Activated naive CD4-positive, alpha-beta T cell treated with anti-CD3 and anti-CD28 coated beads, Interleukin-2, amount 50 U/mL, for 72 hours (primary cell): Measurements from ENCODE around the gene IL20. TPM values are rescaled to one million over a fixed set of nuclear protein-coding genes. Genes with fewer than 3 reads are reported as not detected.

Experiments used
- ATAC-seq, 2 donors: fragments of 150-1000 bp; cut with Tn5 transposase; 2 replicates each; pipeline ENCODE4 v1.10.0; 2021; ENCODE audit warnings: mild to moderate bottlenecking in 2 of 2, moderate library complexity in 2 of 2
- DNase-seq, 2 donors: peaks; one replicate each; pipeline ENCODE4 v3.0.0; 2021 to 2022; ENCODE audit warnings: low spot score in 2 of 2
- H3K27ac Mint-ChIP-seq, 2 donors: one replicate each; pipeline ENCODE4 v1.8.0; 2022; ENCODE audit warnings: mild to moderate bottlenecking in 2 of 2, mixed read lengths in 2 of 2
- H3K36me3 Mint-ChIP-seq, 2 donors: one replicate each; pipeline ENCODE4 v1.8.0; 2022; ENCODE audit warnings: mixed read lengths in 2 of 2
- H3K9me3 Mint-ChIP-seq, 2 donors: one replicate each; pipeline ENCODE4 v1.8.0; 2022; ENCODE audit warnings: mixed read lengths in 2 of 2
- total RNA-seq, 2 donors: library from RNA; stranded (reverse); gene quantifications; one replicate each; pipeline ENCODE4 v1.2.3, GENCODE V29; 2022

Gene IL20
- total RNA-seq, 2 donors from 2014 or later, result not detected

GRCh38 chr1:206887701-206888100, 22.3 kb downstream of the IL20 start:
- H3K9me3 Mint-ChIP-seq, result no peaks in the 10 kb centered on the region
- no peaks in the 10 kb centered on the region for H3K36me3 Mint-ChIP-seq
- H3K27ac Mint-ChIP-seq, result no peak overlapping the region
- DNase-seq (no peak), ATAC-seq (no peak)

GRCh38 chr1:206890125-206891060, 25.0 kb downstream of the IL20 start:
- no peak for DNase-seq
- no peaks in the 10 kb centered on the region for H3K9me3 Mint-ChIP-seq
- H3K27ac Mint-ChIP-seq, result peak overlapping the region; percentile 17 to 73
- peak; percentile 50 to 92 for ATAC-seq
- no peaks in the 10 kb centered on the region for H3K36me3 Mint-ChIP-seq

- H3K36me3 Mint-ChIP-seq, result no peaks in the 10 kb centered on the region
- no peak for DNase-seq
- peak overlapping the region in 1 of 2 donors; percentile 73 for H3K27ac Mint-ChIP-seq
- no peaks in the 10 kb centered on the region for H3K9me3 Mint-ChIP-seq
- ATAC-seq, result peak; percentile 15 to 54
Observed at GRCh38 chr1:206891412-206891811, 26.0 kb downstream of the IL20 start.

- DNase-seq (no peak), ATAC-seq (no peak)
- Mint-ChIP-seq H3K9me3 (no peaks in the 10 kb centered on the region), H3K36me3 (peaks cover 2 to 3% of the 10 kb centered on the region in 2 donors), H3K27ac (no peak overlapping the region)
Observed at GRCh38 chr1:206892351-206892984, 27.0 kb downstream of the IL20 start.

GRCh38 chr1:206893380-206893779, 28.0 kb downstream of the IL20 start:
- Mint-ChIP-seq H3K27ac (no peak overlapping the region), H3K36me3 (peaks cover 4 to 6% of the 10 kb centered on the region in 2 donors), H3K9me3 (no peaks in the 10 kb centered on the region)
- DNase-seq (no peak), ATAC-seq (no peak)

- DNase-seq, result no peak
- no peak for ATAC-seq
- no peaks in the 10 kb centered on the region for H3K9me3 Mint-ChIP-seq
- no peak overlapping the region for H3K27ac Mint-ChIP-seq
- peaks cover 9 to 11% of the 10 kb centered on the region in 2 donors for H3K36me3 Mint-ChIP-seq
Observed at GRCh38 chr1:206895325-206895724, 29.9 kb downstream of the IL20 start.

- DNase-seq (no peak), ATAC-seq (no peak)
- Mint-ChIP-seq H3K9me3 (no peaks in the 10 kb centered on the region), H3K36me3 (peaks cover 9 to 14% of the 10 kb centered on the region in 2 donors), H3K27ac (peak overlapping the region in 1 of 2 donors; percentile 89)
Observed at GRCh38 chr1:206895837-206896242, 30.4 kb downstream of the IL20 start.

- Mint-ChIP-seq H3K36me3 (peaks cover 9 to 18% of the 10 kb centered on the region in 2 donors), H3K27ac (peak overlapping the region; percentile 89 to 98), H3K9me3 (no peaks in the 10 kb centered on the region)
- DNase-seq (no peak), ATAC-seq (no peak)
Observed at GRCh38 chr1:206896261-206896660, 30.8 kb downstream of the IL20 start.

- peak within 1 kb of the TSS; percentile 89 to 98 for H3K27ac Mint-ChIP-seq
- no peaks in the 10 kb centered on the region for H3K9me3 Mint-ChIP-seq
- H3K36me3 Mint-ChIP-seq, result peaks cover 9 to 25% of the 10 kb centered on the region in 2 donors
- DNase-seq (peak; percentile 66 to 68), ATAC-seq (peak; percentile 86 to 93)
Observed at GRCh38 chr1:206897175-206897574, 31.8 kb downstream of the IL20 start, which contains the start of gene IL24. Gene IL24 (plus strand): TSS chr1:206897443. CDS start chr1:206897833, 390 bp downstream.

GRCh38 chr1:206898089-206898914, 32.9 kb downstream of the IL20 start:
- no peak for DNase-seq
- peaks cover 14 to 37% of the 10 kb centered on the region in 2 donors for H3K36me3 Mint-ChIP-seq
- H3K27ac Mint-ChIP-seq, result peak overlapping the region; percentile 89 to 98
- no peaks in the 10 kb centered on the region for H3K9me3 Mint-ChIP-seq
- ATAC-seq, result peak in 1 of 2 donors; percentile 37

GRCh38 chr1:206898915-206899431, 33.5 kb downstream of the IL20 start:
- H3K27ac Mint-ChIP-seq, result peak overlapping the region; percentile 86 to 89
- no peak for ATAC-seq

GRCh38 chr1:206899717-206900116, 34.3 kb downstream of the IL20 start:
- peaks cover 0 to 3% of the 10 kb centered on the region in 2 donors for H3K9me3 Mint-ChIP-seq
- H3K36me3 Mint-ChIP-seq, result peaks cover 24 to 51% of the 10 kb centered on the region in 2 donors
- H3K27ac Mint-ChIP-seq, result peak overlapping the region in 1 of 2 donors; percentile 40
- ATAC-seq (no peak), DNase-seq (no peak)

More at GRCh38 chr1:206898915-206899431, 33.5 kb downstream of the IL20 start:
- no peaks in the 10 kb centered on the region for H3K9me3 Mint-ChIP-seq
- DNase-seq, result no peak
- peaks cover 19 to 43% of the 10 kb centered on the region in 2 donors for H3K36me3 Mint-ChIP-seq

- peak overlapping the region in 1 of 2 donors; percentile 40 for H3K27ac Mint-ChIP-seq
- no peak for ATAC-seq
- H3K9me3 Mint-ChIP-seq, result peaks cover 0 to 7% of the 10 kb centered on the region in 2 donors
- H3K36me3 Mint-ChIP-seq, result peaks cover 29 to 55% of the 10 kb centered on the region in 2 donors
- DNase-seq, result no peak
Observed at GRCh38 chr1:206900149-206900548, 34.7 kb downstream of the IL20 start.

- no peak for ATAC-seq
- DNase-seq, result no peak
- Mint-ChIP-seq H3K9me3 (peaks cover 0 to 7% of the 10 kb centered on the region in 2 donors), H3K36me3 (peaks cover 39 to 63% of the 10 kb centered on the region in 2 donors), H3K27ac (no peak overlapping the region)
Observed at GRCh38 chr1:206901944-206902343, 36.5 kb downstream of the IL20 start.

- H3K36me3 Mint-ChIP-seq, result peaks cover 36 to 58% of the 10 kb centered on the region in 2 donors
- no peak overlapping the region for H3K27ac Mint-ChIP-seq
- no peak for ATAC-seq
- H3K9me3 Mint-ChIP-seq, result peaks cover 0 to 7% of the 10 kb centered on the region in 2 donors
- no peak for DNase-seq
Observed at GRCh38 chr1:206902702-206903101, 37.3 kb downstream of the IL20 start.

GRCh38 chr1:206903687-206904086, 38.3 kb downstream of the IL20 start:
- H3K9me3 Mint-ChIP-seq, result peaks cover 0 to 7% of the 10 kb centered on the region in 2 donors
- DNase-seq (no peak), ATAC-seq (no peak)
- peaks cover 41 to 62% of the 10 kb centered on the region in 2 donors for H3K36me3 Mint-ChIP-seq
- no peak overlapping the region for H3K27ac Mint-ChIP-seq
